ENCODE data around the gene FGR.

DNA sequence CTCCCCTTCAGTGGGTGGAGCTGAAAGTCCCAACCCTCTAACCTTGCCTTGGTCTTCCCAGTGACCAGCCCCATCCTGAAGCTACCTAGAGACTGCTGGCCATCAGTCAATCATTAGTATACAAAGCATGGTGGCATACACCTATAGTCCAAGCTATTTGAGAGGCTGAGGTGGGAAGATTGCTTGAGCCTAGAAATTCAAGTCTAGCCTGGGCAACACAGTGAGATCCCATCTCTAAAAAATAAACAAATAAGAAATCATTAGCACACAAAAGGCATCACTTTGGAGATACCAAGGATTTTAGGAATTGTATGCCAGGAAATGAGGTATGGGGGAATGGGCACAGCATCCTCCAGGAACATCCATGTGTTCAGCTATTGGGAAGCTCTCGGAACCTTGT, 41.4 kb upstream of the FGR start:
- TF ChIP-seq, protein P1, sequence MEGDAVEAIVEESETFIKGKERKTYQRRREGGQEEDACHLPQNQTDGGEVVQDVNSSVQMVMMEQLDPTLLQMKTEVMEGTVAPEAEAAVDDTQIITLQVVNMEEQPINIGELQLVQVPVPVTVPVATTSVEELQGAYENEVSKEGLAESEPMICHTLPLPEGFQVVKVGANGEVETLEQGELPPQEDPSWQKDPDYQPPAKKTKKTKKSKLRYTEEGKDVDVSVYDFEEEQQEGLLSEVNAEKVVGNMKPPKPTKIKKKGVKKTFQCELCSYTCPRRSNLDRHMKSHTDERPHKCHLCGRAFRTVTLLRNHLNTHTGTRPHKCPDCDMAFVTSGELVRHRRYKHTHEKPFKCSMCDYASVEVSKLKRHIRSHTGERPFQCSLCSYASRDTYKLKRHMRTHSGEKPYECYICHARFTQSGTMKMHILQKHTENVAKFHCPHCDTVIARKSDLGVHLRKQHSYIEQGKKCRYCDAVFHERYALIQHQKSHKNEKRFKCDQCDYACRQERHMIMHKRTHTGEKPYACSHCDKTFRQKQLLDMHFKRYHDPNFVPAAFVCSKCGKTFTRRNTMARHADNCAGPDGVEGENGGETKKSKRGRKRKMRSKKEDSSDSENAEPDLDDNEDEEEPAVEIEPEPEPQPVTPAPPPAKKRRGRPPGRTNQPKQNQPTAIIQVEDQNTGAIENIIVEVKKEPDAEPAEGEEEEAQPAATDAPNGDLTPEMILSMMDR (IDR thresholded peaks at IDR 0.05), result no peak
- TF ChIP-seq POLR2A (IDR thresholded peaks at IDR 0.05), result no peak

Data from heart left ventricle (tissue), 13 donors.